Prostate gland (tissue), 2 donors: ENCODE results near the gene ERN1. TPM values are rescaled to one million over a fixed set of nuclear protein-coding genes. Genes with fewer than 3 reads are reported as not detected.
"Not testable (repeated sequence)": the region's sequence is repeated elsewhere in the genome, so short reads cannot be mapped to it uniquely, and the experiment has no call there.

Experiments used
- DNase-seq: peaks from one replicate; pipeline ENCODE4 v3.0.0-alpha.2; 2019; ENCODE audit warnings: low spot score
- H3K27ac ChIP-seq, 2 donors: fragments of 200-600 bp; sonication (generic); 2 replicates each; pipeline ENCODE4 v1.5.1; 2017 to 2019
- H3K27me3 ChIP-seq: fragments of 200-600 bp; sonication (generic); replicated peaks from 2 replicates; pipeline ENCODE4 v1.5.1; 2019; ENCODE audit not compliant: insufficient read depth
- H3K36me3 ChIP-seq, 2 donors: fragments of 200-600 bp; sonication (generic); 1 replicate in 1 of 2; 2 replicates in 1 of 2; pipeline versions ENCODE4 v1.5.1 to v1.8.1; 2017 to 2019
- H3K4me1 ChIP-seq: fragments of 200-600 bp; sonication (generic); replicated peaks from 2 replicates; pipeline ENCODE4 v1.5.1; 2019
- H3K4me3 ChIP-seq, 2 donors: fragments of 200-600 bp; sonication (generic); 2 replicates each; pipeline ENCODE4 v1.5.1; 2017 to 2019
- H3K9me3 ChIP-seq: fragments of 200-600 bp; sonication (generic); 2 replicates; pipeline ENCODE4 v1.5.1; 2017
- CTCF ChIP-seq, 4 experiments: fragments of 200-600 bp in 2 of 4; fragments of 450-650 bp in 2 of 4; sonication (generic) in 2 of 4; IDR thresholded peaks; 1 replicate in 3 of 4; 2 replicates in 1 of 4; pipeline ENCODE4 v1.5.1; 2016 to 2019; ENCODE audit warnings: antibody characterized with exemption in 4 of 4, mild to moderate bottlenecking in 2 of 4, moderate library complexity in 2 of 4
- POLR2A ChIP-seq: fragments of 450-650 bp; IDR thresholded peaks from one replicate; pipeline ENCODE4 v1.6.1; 2016; ENCODE audit warnings: antibody characterized with exemption, mild to moderate bottlenecking
- POLR2AphosphoS5 ChIP-seq: sonication (generic); formaldehyde crosslinking; IDR thresholded peaks from one replicate; pipeline ENCODE4 v1.6.1; 2017; ENCODE audit warnings: antibody characterized with exemption
- WGBS: methylation state at CpG from one replicate; pipeline ENCODE4 v1.1.5; 2018; 5-methylcytosine and 5-hydroxymethylcytosine counted together
- intact Hi-C: fragments of 100-400 bp; cut with DNase I; formaldehyde crosslinking; loops from one replicate; pipeline ENCODE4 v1.14.2; 2022
- total RNA-seq, 2 donors: library from RNA; depleted of rRNA; stranded (reverse); fragments of >200 nt; gene quantifications; one replicate each; pipeline ENCODE4 v1.1.0, GENCODE V29; 2016

ERN1 gene
- total RNA-seq, 2 donors from 2014 or later: 14.4 to 21.4 TPM

- Histone ChIP-seq H3K27ac (no peak overlapping the region), H3K27me3 (no peaks in the 10 kb centered on the region), H3K4me1 (no peaks in the 10 kb centered on the region), H3K9me3 (no peaks in the 10 kb centered on the region), H3K4me3 (no peak overlapping the region), H3K36me3 (no peaks in the 10 kb centered on the region)
- TF ChIP-seq POLR2AphosphoS5 (no peak), CTCF (IDR thresholded peaks at IDR 0.05) (no peak), POLR2A (no peak)
- whole genome bisulfite sequencing: 69% methylated on average over 5 of the region's 5 CpGs
- DNase-seq: no peak
- intact Hi-C loops: no loop called here
These were observed 107.3 kb downstream of the ERN1 start for GRCh38 chr17:64022611-64023063.

- H3K36me3 ChIP-seq: no peaks in the 10 kb centered on the region
- intact Hi-C loops: no loop called here
- TF ChIP-seq POLR2AphosphoS5 (peak; percentile 4), POLR2A (no peak)
- H3K9me3 ChIP-seq: no peaks in the 10 kb centered on the region
- no peaks in the 10 kb centered on the region for H3K4me1 ChIP-seq
- DNase-seq: peak; percentile 33
- whole genome bisulfite sequencing: 16% methylated on average over 23 of the region's 23 CpGs
- peak within 1 kb of the TSS; percentile 52 to 53 for H3K27ac ChIP-seq
- no peaks in the 10 kb centered on the region for H3K27me3 ChIP-seq
- H3K4me3 ChIP-seq: peak within 1 kb of the TSS; percentile 13 to 30
These were observed 109.7 kb downstream of the ERN1 start, which contains the start of gene ICAM2 for GRCh38 chr17:64020056-64020766. Gene ICAM2, minus strand, starts transcription at chr17:64020633. Its CDS starts 13,942 bp downstream, at chr17:64006691.

- WGBS: 72% methylated on average over 9 of the region's 9 CpGs
- intact Hi-C loops, DNase-seq, H3K4me3 ChIP-seq, H3K9me3 ChIP-seq, H3K4me1 ChIP-seq, H3K27me3 ChIP-seq, H3K36me3 ChIP-seq: not testable (repeated sequence)
- H3K27ac ChIP-seq: peak overlapping the region; percentile 52 to 53
These were observed 110.4 kb downstream of the ERN1 start for GRCh38 chr17:64019551-64019961.

GRCh38 chr17:64017381-64017980, 112.5 kb downstream of the ERN1 start:
- TF ChIP-seq POLR2AphosphoS5 (no peak), CTCF (IDR thresholded peaks at IDR 0.05) (peak in 1 of 4 experiments; percentile 21)

GRCh38 chr17:64016974-64017373, 113.0 kb downstream of the ERN1 start:
- intact Hi-C loops: no loop called here
- H3K9me3 ChIP-seq: no peaks in the 10 kb centered on the region
- H3K4me1 ChIP-seq: no peaks in the 10 kb centered on the region
- H3K4me3 ChIP-seq: no peak overlapping the region
- 74% methylated on average over 3 of the region's 3 CpGs for WGBS
- no peaks in the 10 kb centered on the region for H3K36me3 ChIP-seq
- TF ChIP-seq POLR2AphosphoS5 (no peak), CTCF (IDR thresholded peaks at IDR 0.05) (no peak), POLR2A (no peak)
- no peak for DNase-seq
- H3K27me3 ChIP-seq: no peaks in the 10 kb centered on the region
- H3K27ac ChIP-seq: no peak overlapping the region

More at GRCh38 chr17:64017381-64017980, 112.5 kb downstream of the ERN1 start:
- no peaks in the 10 kb centered on the region for H3K4me1 ChIP-seq
- intact Hi-C loops: no loop called here
- H3K4me3 ChIP-seq: no peak overlapping the region
- H3K27ac ChIP-seq: no peak overlapping the region
- H3K27me3 ChIP-seq: no peaks in the 10 kb centered on the region
- DNase-seq: no peak
- no peaks in the 10 kb centered on the region for H3K9me3 ChIP-seq
- no peaks in the 10 kb centered on the region for H3K36me3 ChIP-seq
- 83% methylated on average over 2 of the region's 2 CpGs for WGBS
